Measurements from ENCODE around the gene MNAT1. TPM values are rescaled to one million over a fixed set of nuclear protein-coding genes. Genes with fewer than 3 reads are reported as not detected.

MNAT1 gene
- total RNA-seq, 4 donors from 2014 or later = 4.4 to 69.7 (median 46.9) TPM

GRCh38 chr14:60970146-60970545 lies 235.6 kb downstream of the MNAT1 start:
- no peak for DNase-seq
- no peaks in the 10 kb centered on the region for H3K9me3 ChIP-seq
- intact Hi-C loops (cut with DNase I; ENCODE audit: low total_unique reads) = no loop called here

DNA sequence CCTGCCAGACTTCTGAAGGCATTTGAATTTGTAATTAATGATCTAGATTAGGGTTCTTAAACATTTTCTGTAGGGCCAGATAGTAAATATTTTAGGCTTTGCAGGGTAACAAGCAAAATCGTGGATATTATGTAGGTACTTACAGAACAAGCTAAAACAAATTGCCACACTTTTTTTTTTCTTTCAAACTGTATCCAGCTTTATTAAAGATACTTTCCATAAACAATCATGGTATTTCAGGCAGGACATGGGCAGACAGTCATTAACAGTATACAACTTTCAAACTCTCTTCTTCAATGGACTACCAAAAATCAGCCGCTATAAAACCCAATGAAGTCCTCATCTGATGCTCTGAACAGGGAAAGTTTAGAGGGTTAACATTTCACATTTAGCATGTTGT lies 236.7 kb downstream of the MNAT1 start:
- TF ChIP-seq, protein P1, sequence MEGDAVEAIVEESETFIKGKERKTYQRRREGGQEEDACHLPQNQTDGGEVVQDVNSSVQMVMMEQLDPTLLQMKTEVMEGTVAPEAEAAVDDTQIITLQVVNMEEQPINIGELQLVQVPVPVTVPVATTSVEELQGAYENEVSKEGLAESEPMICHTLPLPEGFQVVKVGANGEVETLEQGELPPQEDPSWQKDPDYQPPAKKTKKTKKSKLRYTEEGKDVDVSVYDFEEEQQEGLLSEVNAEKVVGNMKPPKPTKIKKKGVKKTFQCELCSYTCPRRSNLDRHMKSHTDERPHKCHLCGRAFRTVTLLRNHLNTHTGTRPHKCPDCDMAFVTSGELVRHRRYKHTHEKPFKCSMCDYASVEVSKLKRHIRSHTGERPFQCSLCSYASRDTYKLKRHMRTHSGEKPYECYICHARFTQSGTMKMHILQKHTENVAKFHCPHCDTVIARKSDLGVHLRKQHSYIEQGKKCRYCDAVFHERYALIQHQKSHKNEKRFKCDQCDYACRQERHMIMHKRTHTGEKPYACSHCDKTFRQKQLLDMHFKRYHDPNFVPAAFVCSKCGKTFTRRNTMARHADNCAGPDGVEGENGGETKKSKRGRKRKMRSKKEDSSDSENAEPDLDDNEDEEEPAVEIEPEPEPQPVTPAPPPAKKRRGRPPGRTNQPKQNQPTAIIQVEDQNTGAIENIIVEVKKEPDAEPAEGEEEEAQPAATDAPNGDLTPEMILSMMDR (IDR thresholded peaks at IDR 0.05) = no peak
- no peak for TF ChIP-seq POLR2A (IDR thresholded peaks at IDR 0.05)
- Histone ChIP-seq H3K4me1 (no peaks in the 10 kb centered on the region), H3K27ac (no peak overlapping the region), H3K27me3 (no peaks in the 10 kb centered on the region), H3K4me3 (no peak overlapping the region), H3K9me3 (no peaks in the 10 kb centered on the region), H3K36me3 (no peaks in the 10 kb centered on the region)
- DNase-seq = no peak
- intact Hi-C loops (cut with DNase I; ENCODE audit: low total_unique reads) = no loop called here

More at GRCh38 chr14:60970146-60970545, 235.6 kb downstream of the MNAT1 start:
- H3K4me3 ChIP-seq = no peak overlapping the region
- H3K27me3 ChIP-seq = no peaks in the 10 kb centered on the region
- no peak overlapping the region for H3K27ac ChIP-seq
- TF ChIP-seq, protein P1 (IDR thresholded peaks at IDR 0.05) = no peak
- TF ChIP-seq POLR2A (IDR thresholded peaks at IDR 0.05) = no peak
- H3K36me3 ChIP-seq = no peaks in the 10 kb centered on the region
- no peaks in the 10 kb centered on the region for H3K4me1 ChIP-seq

GRCh38 chr14:60972295-60972694 lies 237.7 kb downstream of the MNAT1 start:
- Histone ChIP-seq H3K4me3 (no peak overlapping the region), H3K27ac (no peak overlapping the region), H3K36me3 (no peaks in the 10 kb centered on the region), H3K4me1 (no peaks in the 10 kb centered on the region), H3K27me3 (no peaks in the 10 kb centered on the region), H3K9me3 (no peaks in the 10 kb centered on the region)
- TF ChIP-seq, protein P1 (IDR thresholded peaks at IDR 0.05) = no peak
- TF ChIP-seq POLR2A (IDR thresholded peaks at IDR 0.05) = no peak
- intact Hi-C loops (cut with DNase I; ENCODE audit: low total_unique reads) = no loop called here
- no peak for DNase-seq

GRCh38 chr14:60973070-60973469 lies 238.5 kb downstream of the MNAT1 start:
- Histone ChIP-seq H3K27me3 (no peaks in the 10 kb centered on the region), H3K9me3 (no peaks in the 10 kb centered on the region), H3K36me3 (no peaks in the 10 kb centered on the region), H3K27ac (no peak overlapping the region), H3K4me1 (no peaks in the 10 kb centered on the region), H3K4me3 (no peak overlapping the region)
- intact Hi-C loops (cut with DNase I; ENCODE audit: low total_unique reads) = no loop called here
- no peak for DNase-seq
- TF ChIP-seq POLR2A (IDR thresholded peaks at IDR 0.05) = no peak
- TF ChIP-seq, protein P1 (IDR thresholded peaks at IDR 0.05) = no peak

GRCh38 chr14:60974090-60974651 lies 239.6 kb downstream of the MNAT1 start:
- Histone ChIP-seq H3K9me3 (no peaks in the 10 kb centered on the region), H3K4me3 (no peak overlapping the region), H3K27ac (no peak overlapping the region), H3K27me3 (no peaks in the 10 kb centered on the region), H3K36me3 (no peaks in the 10 kb centered on the region), H3K4me1 (no peaks in the 10 kb centered on the region)
- intact Hi-C loops (cut with DNase I; ENCODE audit: low total_unique reads) = no loop called here
- no peak for TF ChIP-seq POLR2A (IDR thresholded peaks at IDR 0.05)
- TF ChIP-seq, protein P1 (IDR thresholded peaks at IDR 0.05) = no peak
- no peak for DNase-seq
